ENCODE data around the gene OTUD3. TPM values are rescaled to one million over a fixed set of nuclear protein-coding genes. Genes with fewer than 3 reads are reported as not detected.
"Not testable (repeated sequence)": the region's sequence is repeated elsewhere in the genome, so short reads cannot be mapped to it uniquely, and the experiment has no call there.

The OTUD3 gene
- polyA plus RNA-seq, 1 of the 3 experiments (the other 2 are of a cell fraction), result 2.6 TPM

DNA sequence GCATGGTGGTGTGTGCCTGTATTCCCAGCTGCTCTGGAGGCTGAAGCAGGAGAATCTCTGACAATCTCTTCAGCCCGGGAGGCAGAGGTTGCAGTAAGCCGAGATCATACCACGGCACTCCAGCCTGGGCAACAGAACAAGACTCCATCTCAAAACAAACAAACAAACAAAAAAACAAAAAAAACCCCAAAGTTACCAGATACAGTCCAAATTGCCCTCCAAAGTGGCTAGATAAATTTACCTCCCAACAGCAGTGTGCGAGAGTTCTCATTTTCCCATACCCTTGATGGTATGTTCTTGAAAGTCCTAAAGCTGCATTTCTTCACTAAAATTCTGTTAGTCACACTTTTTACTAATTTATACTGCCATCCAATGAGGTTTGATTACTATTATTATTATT, 3.0 kb upstream of the OTUD3 start:
- no peak overlapping the region for H3K9ac ChIP-seq
- no peaks in the 10 kb centered on the region for H3K9me2 ChIP-seq
- TF ChIP-seq TAF1 (IDR thresholded peaks at IDR 0.05; ENCODE audit: borderline replicate concordance, low read depth, low read length) (no peak), POLR2AphosphoS5 (IDR thresholded peaks at IDR 0.05; ENCODE audit: low read depth, low read length) (no peak), EZH2phosphoT487 (IDR thresholded peaks at IDR 0.05; ENCODE audit: borderline replicate concordance, low read depth) (no peak), SMC3 (IDR thresholded peaks at IDR 0.05; ENCODE audit: low read depth, low read length) (no peak), RAD21 (IDR thresholded peaks at IDR 0.05; ENCODE audit: low read length) (no peak), FOSL2 (IDR thresholded peaks at IDR 0.05; ENCODE audit: borderline replicate concordance, low read depth) (no peak), ELF1 (IDR thresholded peaks at IDR 0.05) (no peak), TCF12 (IDR thresholded peaks at IDR 0.05) (no peak), MXI1 (IDR thresholded peaks at IDR 0.05; ENCODE audit: low read depth, low read length) (no peak), TEAD4 (IDR thresholded peaks at IDR 0.05; ENCODE audit: borderline replicate concordance, insufficient read depth) (no peak), NRF1 (IDR thresholded peaks at IDR 0.05; ENCODE audit: low read depth, low read length) (no peak)
- TF ChIP-seq, protein P1, sequence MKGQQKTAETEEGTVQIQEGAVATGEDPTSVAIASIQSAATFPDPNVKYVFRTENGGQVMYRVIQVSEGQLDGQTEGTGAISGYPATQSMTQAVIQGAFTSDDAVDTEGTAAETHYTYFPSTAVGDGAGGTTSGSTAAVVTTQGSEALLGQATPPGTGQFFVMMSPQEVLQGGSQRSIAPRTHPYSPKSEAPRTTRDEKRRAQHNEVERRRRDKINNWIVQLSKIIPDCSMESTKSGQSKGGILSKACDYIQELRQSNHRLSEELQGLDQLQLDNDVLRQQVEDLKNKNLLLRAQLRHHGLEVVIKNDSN (IDR thresholded peaks at IDR 0.05; ENCODE audit: borderline replicate concordance, low read depth), result no peak
- TF ChIP-seq, protein P2, sequence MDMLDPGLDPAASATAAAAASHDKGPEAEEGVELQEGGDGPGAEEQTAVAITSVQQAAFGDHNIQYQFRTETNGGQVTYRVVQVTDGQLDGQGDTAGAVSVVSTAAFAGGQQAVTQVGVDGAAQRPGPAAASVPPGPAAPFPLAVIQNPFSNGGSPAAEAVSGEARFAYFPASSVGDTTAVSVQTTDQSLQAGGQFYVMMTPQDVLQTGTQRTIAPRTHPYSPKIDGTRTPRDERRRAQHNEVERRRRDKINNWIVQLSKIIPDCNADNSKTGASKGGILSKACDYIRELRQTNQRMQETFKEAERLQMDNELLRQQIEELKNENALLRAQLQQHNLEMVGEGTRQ (IDR thresholded peaks at IDR 0.05; ENCODE audit: borderline replicate concordance, low read depth, low read length), result no peak
- TF ChIP-seq, protein P3, sequence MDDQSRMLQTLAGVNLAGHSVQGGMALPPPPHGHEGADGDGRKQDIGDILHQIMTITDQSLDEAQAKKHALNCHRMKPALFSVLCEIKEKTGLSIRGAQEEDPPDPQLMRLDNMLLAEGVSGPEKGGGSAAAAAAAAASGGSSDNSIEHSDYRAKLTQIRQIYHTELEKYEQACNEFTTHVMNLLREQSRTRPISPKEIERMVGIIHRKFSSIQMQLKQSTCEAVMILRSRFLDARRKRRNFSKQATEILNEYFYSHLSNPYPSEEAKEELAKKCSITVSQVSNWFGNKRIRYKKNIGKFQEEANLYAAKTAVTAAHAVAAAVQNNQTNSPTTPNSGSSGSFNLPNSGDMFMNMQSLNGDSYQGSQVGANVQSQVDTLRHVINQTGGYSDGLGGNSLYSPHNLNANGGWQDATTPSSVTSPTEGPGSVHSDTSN (IDR thresholded peaks at IDR 0.05), result no peak
- no peaks in the 10 kb centered on the region for H3F3A ChIP-seq (replicated peaks; ENCODE audit: insufficient read depth)
- DNase-seq, result no peak
- no peak overlapping the region for H2AFZ ChIP-seq (ENCODE audit: low read depth)
- no peak overlapping the region for H3K4me3 ChIP-seq (ENCODE audit: low read depth in 2 of 2, low read length in 1 of 2)
- H3K4me2 ChIP-seq, result no peak overlapping the region
- H3K27me3 ChIP-seq (ENCODE audit: insufficient read depth), result no peaks in the 10 kb centered on the region
- 84% methylated on average over 4 of the region's 4 CpGs for WGBS (ENCODE audit: low lambda C conversion rate)
- H3K79me2 ChIP-seq (ENCODE audit: insufficient read depth), result peaks cover 19% of the 10 kb centered on the region
- ChIA-PET CTCF (interaction anchor here (0.8 to 1.2 kb wide), 2 partner anchors 30 to 38 kb away, joined by 3 read pairs; no protein-coding TSS in a partner anchor), POLR2A (no interaction called here)
- peaks cover 6 to 8% of the 10 kb centered on the region in 2 experiments; a peak in 2 of 4 replicates for H3K4me1 ChIP-seq (ENCODE audit: control insufficient read depth in 1 of 2, insufficient read depth in 2 of 2, low read depth in 1 of 2, low read length in 1 of 2)
- H3K9me3 ChIP-seq, result no peaks in the 10 kb centered on the region
- H3K36me3 ChIP-seq (replicated peaks in 1 of 2; ENCODE audit: control insufficient read depth in 1 of 2, insufficient read depth in 2 of 2, low read length in 1 of 2), result peaks cover 0 to 3% of the 10 kb centered on the region in 2 experiments
- no peak overlapping the region for H3K27ac ChIP-seq (ENCODE audit: low read depth in 2 of 2, low read length in 1 of 2)
- peaks cover 11% of the 10 kb centered on the region for H4K20me1 ChIP-seq (ENCODE audit: insufficient read depth)

DNA sequence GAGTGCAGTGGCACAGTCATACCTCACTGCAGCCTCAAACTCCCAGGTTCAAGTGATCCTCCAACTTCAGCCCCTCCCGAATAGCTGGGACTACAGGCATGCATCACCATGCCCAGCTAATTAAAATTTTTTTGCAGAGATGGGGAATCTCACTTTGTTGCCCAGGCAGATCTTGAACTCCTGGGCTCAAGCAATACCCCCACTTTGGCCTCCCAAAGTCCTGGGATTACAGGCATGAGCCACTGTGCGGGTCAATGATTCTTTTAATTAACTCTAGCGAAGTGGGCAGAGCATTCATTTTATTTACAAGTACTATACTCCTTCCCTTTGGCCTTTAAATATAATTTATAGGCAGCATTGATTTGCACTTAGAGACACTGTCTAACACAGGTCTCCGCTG, 2.5 kb upstream of the OTUD3 start:
- no peak for DNase-seq
- 87% methylated on average over 4 of the region's 4 CpGs for WGBS (ENCODE audit: low lambda C conversion rate)
- Histone ChIP-seq H3K27ac (ENCODE audit: low read depth in 2 of 2, low read length in 1 of 2) (no peak overlapping the region), H3K79me2 (ENCODE audit: insufficient read depth) (peaks cover 23% of the 10 kb centered on the region), H3K9ac (no peak overlapping the region), H3K4me2 (no peak overlapping the region), H3K9me2 (no peaks in the 10 kb centered on the region), H3K9me3 (no peaks in the 10 kb centered on the region), H3K4me3 (ENCODE audit: low read depth in 2 of 2, low read length in 1 of 2) (no peak overlapping the region), H4K20me1 (ENCODE audit: insufficient read depth) (peaks cover 15% of the 10 kb centered on the region), H3K27me3 (ENCODE audit: insufficient read depth) (no peaks in the 10 kb centered on the region), H2AFZ (ENCODE audit: low read depth) (no peak overlapping the region), H3F3A (replicated peaks; ENCODE audit: insufficient read depth) (no peaks in the 10 kb centered on the region), H3K36me3 (replicated peaks in 1 of 2; ENCODE audit: control insufficient read depth in 1 of 2, insufficient read depth in 2 of 2, low read length in 1 of 2) (peaks cover 0 to 6% of the 10 kb centered on the region in 2 experiments), H3K4me1 (ENCODE audit: control insufficient read depth in 1 of 2, insufficient read depth in 2 of 2, low read depth in 1 of 2, low read length in 1 of 2) (peaks cover 6 to 8% of the 10 kb centered on the region in 2 experiments; a peak in 2 of 4 replicates)
- POLR2A ChIA-PET, result no interaction called here
- CTCF ChIA-PET, result interaction anchor here (0.8 kb wide), 1 partner anchor 30 kb away, joined by 3 read pairs; no protein-coding TSS in a partner anchor
- TF ChIP-seq GATA2 (CRISPR knock-in tag; IDR thresholded peaks at IDR 0.05) (no peak), TEAD4 (IDR thresholded peaks at IDR 0.05; ENCODE audit: borderline replicate concordance, insufficient read depth) (no peak), FOXM1 (IDR thresholded peaks at IDR 0.05; ENCODE audit: low read depth) (no peak), MXI1 (IDR thresholded peaks at IDR 0.05; ENCODE audit: low read depth, low read length) (no peak), FOXJ3 (CRISPR knock-in tag; IDR thresholded peaks at IDR 0.05) (no peak)
- TF ChIP-seq, protein P4, sequence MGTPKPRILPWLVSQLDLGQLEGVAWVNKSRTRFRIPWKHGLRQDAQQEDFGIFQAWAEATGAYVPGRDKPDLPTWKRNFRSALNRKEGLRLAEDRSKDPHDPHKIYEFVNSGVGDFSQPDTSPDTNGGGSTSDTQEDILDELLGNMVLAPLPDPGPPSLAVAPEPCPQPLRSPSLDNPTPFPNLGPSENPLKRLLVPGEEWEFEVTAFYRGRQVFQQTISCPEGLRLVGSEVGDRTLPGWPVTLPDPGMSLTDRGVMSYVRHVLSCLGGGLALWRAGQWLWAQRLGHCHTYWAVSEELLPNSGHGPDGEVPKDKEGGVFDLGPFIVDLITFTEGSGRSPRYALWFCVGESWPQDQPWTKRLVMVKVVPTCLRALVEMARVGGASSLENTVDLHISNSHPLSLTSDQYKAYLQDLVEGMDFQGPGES (IDR thresholded peaks at IDR 0.05; ENCODE audit: low read depth, low read length), result no peak

DNA sequence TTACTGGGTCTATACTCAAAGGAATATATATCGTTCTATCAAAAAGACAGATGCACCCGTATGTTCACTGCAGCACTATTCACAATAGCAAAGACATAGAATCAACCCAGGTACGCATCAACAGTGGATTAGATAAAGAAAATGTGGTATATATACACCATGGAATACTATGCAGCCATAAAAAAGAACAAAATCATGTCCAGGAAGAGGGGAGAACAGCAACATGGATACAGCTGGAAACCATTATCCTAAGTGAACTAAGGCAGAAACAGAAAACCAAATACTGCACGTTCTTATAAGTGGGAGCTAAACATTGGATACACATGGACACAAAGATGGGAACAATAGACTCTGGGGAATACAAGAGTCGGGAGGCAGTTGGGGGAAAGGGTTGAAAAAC, 1.4 kb upstream of the OTUD3 start:
- H3K9me2 ChIP-seq; H3K9me3 ChIP-seq; H3F3A ChIP-seq (replicated peaks; ENCODE audit: insufficient read depth); DNase-seq; H3K27ac ChIP-seq (ENCODE audit: low read depth in 2 of 2, low read length in 1 of 2); H3K4me3 ChIP-seq (ENCODE audit: low read depth in 2 of 2, low read length in 1 of 2); H3K36me3 ChIP-seq (replicated peaks in 1 of 2; ENCODE audit: control insufficient read depth in 1 of 2, insufficient read depth in 2 of 2, low read length in 1 of 2); H3K4me2 ChIP-seq; H3K9ac ChIP-seq; POLR2A ChIA-PET; H2AFZ ChIP-seq (ENCODE audit: low read depth); H3K27me3 ChIP-seq (ENCODE audit: insufficient read depth); H3K4me1 ChIP-seq (ENCODE audit: control insufficient read depth in 1 of 2, insufficient read depth in 2 of 2, low read depth in 1 of 2, low read length in 1 of 2): not testable (repeated sequence)
- 72% methylated on average over 5 of the region's 5 CpGs for WGBS (ENCODE audit: low lambda C conversion rate)
- Histone ChIP-seq H4K20me1 (ENCODE audit: insufficient read depth) (peaks cover 26% of the 10 kb centered on the region), H3K79me2 (ENCODE audit: insufficient read depth) (peaks cover 35% of the 10 kb centered on the region)
- CTCF ChIA-PET, result interaction anchor here (1.0 to 2.9 kb wide), 5 partner anchors 11 to 219 kb away, joined by 3 to 19 read pairs (median 5); no protein-coding TSS in a partner anchor

All from SK-N-SH (cell line).